Caki2 (cell line): ENCODE measurements around the gene NEU3. TPM values are rescaled to one million over a fixed set of nuclear protein-coding genes. Genes with fewer than 3 reads are reported as not detected.
"Not testable (repeated sequence)": the region's sequence is repeated elsewhere in the genome, so short reads cannot be mapped to it uniquely, and the experiment has no call there.

Source experiments
- DNase-seq: peaks from one replicate; pipeline ENCODE4 v3.0.0-alpha.2; 2015; ENCODE audit warnings: low read depth
- in situ Hi-C: cut with HindIII; loops from 2 replicates; pipeline ENCODE4 v1.10.0; 2016; ENCODE audit warnings: low sequenced_read_pairs, low pct_unique_long_range_greater_than_20kb, mixed read lengths
- total RNA-seq: library from RNA; depleted of rRNA; stranded (reverse); fragments of >200 nt; shearing (Covaris generic); gene quantifications from 2 replicates; pipeline ENCODE4 v1.2.3, GENCODE V29; 2014; ENCODE audit warnings: low replicate concordance

The NEU3 gene
- total RNA-seq, 1 experiment from 2014 or later: 1.4 TPM

DNA sequence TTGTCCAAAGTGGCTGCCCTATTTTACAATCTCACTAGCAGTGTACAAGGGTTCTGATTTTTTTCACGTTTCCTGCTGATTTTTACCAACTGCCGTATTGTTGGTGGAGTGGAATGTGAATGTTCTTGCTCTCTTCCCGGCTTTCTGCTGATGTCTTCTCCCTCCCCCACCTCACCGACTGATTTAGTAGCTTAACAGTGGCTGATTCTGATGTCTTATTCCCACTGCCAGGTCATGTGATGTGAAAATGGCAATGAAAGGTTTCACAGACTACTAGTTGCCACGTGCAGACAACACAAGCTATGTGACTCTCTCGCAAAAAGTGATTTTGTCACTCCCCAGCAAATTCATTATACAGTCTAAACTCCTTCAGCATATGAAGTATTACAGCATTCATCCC is 17.3 kb upstream of the NEU3 start:
- DNase-seq: no peak
- in situ Hi-C loops: no loop called here

DNA sequence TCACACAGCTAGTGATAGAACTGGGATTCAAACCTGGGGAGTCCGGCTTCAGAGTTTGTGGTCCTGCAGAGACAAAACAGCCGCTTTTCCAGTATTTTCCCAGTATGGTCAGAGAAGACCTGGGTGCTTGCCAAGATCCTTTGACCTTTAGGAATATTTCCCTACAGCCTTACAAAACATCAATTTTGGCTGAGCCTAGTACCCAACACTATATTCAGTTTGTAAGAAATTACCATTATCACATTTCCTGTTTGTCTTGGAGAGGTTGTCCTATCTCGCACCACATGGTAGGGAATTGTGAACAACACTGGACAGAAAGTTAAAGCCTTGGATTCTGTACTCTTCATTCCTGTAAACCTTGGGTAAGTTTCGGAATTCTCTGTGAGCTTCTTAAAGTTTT is 10.7 kb upstream of the NEU3 start:
- in situ Hi-C loops: no loop called here

DNA sequence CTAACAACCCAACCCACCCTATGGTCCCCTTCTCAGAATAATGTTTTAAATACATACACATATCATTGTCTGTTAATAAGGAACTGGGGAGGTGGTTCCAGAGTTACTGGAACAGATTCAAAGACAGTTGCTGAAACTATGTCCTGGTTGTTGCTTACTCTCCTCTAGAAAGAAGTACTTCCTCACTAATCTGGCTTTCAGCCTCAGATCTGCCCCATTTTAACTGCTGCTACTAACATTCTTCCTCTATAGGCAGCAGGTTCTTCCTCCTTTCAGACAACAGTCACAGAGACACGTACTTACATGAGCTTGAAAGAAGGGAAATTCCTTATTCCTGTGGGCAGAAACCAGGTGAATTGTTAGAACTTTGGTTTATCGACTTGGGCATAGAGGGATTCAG is 8.1 kb upstream of the NEU3 start:
- no peak for DNase-seq
- in situ Hi-C loops: no loop called here

More for the DNA sequence above, 10.7 kb upstream of the NEU3 start:
- no peak for DNase-seq

DNA sequence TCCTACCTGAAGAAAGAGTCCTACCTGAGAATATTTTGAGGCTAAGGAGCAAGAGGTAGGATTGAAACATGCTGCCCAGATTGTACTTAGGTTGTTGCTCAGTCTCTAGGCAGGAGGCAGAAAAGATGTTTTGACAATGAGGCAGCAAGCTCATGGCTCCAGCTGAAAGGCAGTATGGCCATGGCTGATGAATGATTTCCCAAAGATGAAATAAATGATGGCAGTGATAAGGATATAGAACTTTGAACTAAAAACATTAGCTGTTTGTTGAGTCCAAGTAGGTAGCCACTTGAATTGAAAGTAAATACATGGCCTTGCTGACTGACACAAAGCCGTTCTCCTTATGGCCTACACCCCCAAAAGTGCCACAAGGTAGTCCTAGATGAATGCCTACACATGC is 6.8 kb upstream of the NEU3 start:
- no peak for DNase-seq
- in situ Hi-C loops: no loop called here

DNA sequence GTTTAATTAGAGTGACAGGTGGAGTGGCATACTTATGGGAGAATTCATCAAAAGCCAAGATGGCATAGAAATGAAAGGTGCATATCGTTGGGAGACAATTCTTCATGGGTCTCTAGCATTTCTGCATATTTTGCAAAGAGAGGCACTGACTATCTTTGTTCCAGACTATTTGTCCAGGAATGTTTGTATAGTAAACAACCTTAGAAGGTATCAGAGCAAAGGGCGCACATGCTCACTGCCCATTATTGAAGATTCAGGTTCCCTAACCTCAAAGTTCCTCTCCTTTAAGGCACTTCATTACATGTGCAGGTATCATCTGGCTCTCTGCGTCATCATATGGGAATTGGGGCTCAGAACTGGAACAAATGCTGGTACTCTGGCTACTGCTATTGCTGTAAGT is 4.7 kb upstream of the NEU3 start:
- in situ Hi-C loops: no loop called here

DNA sequence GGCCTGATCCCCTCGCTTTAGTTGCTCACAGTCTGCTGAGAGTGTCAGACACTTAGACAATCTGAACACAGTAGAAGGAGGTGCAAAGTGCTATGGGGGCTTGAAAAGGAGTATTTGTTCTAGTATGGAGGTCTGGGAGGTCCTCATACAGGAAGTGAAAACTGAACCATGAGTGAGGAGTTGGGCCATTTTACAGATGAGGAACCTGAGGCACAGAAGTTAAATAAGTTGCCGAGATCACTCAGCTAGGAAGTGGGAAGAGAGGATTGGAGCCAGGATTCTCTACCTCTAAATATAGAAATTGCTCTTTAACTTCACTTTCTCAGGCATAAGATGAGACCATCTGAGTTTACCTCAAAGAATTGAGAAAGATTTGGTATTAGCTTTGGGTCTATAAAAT is 4.0 kb upstream of the NEU3 start:
- in situ Hi-C loops: no loop called here
- no peak for DNase-seq

More for the DNA sequence above, 4.7 kb upstream of the NEU3 start:
- DNase-seq: no peak

DNA sequence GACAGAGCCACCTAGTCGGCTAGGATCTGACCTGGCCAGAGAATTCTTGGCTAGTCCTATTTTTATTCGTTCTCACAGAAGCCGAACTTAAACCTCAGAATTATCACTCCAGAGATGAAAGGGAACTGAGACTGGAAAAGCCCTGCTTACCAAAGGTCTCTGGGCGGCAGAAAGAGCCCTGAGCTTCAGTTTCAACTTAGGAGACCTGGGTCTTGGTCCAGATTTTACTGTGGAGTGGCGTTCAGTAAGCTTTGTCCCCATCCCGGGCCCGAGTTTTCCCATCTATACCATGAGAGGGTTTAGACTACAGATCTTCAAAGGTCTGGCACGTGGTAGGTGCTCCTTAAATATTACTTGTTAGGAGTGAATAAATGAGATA is 516 bp downstream of the NEU3 start:
- in situ Hi-C loops: no loop called here
- peak; percentile 3 for DNase-seq

DNA sequence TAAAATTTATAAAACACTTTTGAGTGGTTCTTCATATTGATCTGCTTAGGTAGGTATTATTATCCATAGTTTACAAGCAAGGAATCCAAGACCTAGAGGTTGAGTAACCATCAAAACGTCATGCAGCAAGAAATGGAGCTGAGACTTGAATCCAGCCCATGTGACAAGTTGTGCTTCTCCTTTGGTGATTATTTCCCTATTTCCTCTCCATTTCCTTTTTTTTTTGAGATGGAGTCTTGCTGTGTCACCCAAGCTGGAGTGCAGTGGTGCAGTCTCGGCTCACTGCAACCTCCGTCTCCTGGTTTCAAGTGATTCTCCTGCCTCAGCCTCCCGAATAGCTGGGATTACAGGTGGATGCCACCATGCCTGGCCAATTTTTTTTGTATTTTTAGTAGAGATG is 1.4 kb downstream of the NEU3 start:
- DNase-seq, in situ Hi-C loops: not testable (repeated sequence)

DNA sequence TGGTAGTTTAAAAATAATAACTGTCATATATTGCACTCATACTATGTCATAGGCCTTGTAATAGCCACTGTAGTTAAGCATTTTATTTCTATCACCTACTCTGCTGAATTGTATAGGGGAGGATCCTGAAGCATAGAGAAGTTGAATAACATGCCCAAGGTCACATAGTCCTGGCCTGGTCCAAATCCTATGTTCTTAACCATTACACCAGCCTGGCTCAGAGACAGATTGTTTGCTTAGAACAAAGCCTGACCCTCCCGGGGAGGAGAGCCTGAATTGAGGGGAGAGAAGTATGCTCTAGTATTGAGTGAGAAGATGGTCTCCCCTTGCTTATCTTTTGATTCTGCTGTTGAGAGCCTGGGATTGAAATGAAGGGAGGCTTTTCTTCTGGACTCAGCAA is 2.2 kb downstream of the NEU3 start:
- DNase-seq: no peak
- in situ Hi-C loops: no loop called here

DNA sequence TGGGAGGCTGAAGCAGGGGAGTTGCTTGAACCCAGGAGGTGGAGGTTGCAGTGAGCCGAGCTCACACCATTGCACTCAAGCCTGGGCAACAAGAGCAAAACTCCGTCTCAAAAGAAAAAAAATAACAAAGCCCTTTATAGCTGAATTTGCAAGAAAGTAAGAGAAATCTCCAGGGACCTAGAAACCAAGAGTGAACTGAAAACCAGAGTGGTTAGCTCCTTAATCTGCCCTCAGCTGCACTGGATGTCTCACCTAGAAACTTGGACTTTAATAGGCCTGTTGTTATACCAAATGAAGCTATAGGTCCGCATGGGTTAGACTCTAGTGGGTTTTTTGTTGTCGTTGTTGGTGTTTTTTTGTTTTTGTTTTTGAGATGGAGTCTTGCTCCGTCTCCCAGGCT is 4.1 kb downstream of the NEU3 start:
- in situ Hi-C loops: no loop called here
- DNase-seq: no peak

DNA sequence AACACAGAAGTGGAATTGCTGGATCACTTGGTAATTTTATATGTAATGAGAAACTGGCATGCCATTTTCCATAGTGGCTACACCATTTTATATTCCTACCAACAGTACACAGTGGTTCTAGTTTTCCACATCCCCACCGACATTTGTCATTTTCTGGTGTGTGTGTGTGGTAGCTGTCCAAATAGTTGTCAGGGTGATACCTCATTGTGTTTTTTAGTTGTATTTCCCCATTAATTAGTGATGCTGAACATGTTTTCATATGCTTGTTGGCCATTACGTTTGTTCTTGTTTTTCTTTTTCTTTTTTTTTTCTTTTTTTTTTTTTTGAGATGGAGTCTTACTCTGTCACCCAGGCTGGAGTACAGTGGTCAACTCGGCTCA is 12.2 kb downstream of the NEU3 start:
- in situ Hi-C loops: no loop called here
- no peak for DNase-seq

DNA sequence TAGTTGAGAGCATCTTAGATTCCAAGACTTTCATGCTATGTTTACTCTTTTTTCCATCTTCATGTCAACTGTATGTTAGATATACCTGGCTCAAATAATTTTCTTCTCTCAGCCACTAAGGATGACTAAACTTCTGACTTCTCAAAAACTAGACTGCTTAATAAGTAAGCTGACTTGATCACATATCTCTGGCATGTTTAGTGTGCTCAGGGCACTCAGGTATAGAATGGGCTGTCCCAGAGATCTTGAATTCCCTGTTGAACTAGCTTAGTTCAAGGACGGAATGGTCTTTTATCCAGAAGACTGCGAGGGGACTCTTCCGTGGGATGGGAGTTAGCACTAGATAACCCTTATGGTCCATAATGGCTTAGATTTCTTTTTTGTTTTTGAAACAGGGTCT is 13.0 kb downstream of the NEU3 start:
- in situ Hi-C loops: no loop called here
- DNase-seq: no peak

DNA sequence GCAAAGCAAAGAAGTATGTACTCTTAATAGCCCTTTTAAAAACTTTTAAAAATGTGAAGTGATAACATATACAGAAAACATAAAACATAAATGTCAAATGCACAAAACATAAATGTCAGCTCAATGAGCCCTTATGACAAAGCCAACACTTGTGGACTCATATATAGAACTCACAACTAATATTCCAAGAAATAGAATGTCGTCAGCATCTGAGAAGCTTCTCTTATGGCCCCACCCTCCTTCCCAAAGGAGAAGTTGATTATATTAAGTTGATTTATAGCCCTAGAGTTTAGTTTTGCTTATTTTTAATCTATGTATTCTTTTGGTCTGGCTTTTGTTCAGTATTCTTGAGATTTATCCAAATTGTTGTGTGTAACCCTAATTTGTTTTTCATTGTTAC is 13.8 kb downstream of the NEU3 start:
- in situ Hi-C loops: no loop called here
- no peak for DNase-seq

DNA sequence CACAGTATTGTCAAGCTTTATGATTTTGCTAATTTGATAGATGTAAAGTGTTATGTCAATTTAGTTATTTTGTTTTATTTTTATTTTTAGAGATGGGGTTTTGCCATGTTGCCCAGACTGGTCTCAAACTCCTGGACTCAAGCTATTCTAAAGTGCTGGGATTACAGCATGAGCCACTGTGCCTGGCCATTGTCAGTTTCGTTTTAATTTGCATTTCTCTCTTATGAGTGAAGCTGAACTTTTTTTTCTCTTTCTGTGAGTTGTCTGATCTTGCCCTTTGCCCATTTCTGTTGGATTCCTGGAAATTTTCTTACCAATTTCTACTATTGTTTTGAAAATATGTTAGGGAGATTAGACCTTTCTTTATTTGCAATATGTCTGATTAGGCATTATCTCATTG is 15.5 kb downstream of the NEU3 start:
- in situ Hi-C loops: no loop called here
- DNase-seq: no peak

DNA sequence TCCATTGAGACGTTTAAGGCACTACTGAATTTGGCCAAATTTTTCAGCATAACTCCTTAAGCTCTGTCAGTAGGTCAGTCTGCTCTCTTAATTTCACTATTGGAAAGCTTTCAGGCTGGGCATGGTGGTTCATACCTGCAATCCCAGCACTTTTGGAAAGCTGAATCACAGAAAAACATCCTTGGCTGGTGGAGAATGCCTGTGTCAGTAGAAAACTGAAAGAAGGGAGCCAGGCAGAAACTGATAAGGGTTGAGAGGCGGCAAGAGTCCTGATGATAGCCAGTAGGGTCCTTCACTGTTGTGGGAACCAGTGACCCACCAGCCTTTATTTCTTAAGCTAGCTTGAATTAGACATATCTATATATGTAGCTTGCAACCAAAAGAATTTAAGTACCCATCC is 22.6 kb downstream of the NEU3 start:
- DNase-seq: no peak
- in situ Hi-C loops: no loop called here

DNA sequence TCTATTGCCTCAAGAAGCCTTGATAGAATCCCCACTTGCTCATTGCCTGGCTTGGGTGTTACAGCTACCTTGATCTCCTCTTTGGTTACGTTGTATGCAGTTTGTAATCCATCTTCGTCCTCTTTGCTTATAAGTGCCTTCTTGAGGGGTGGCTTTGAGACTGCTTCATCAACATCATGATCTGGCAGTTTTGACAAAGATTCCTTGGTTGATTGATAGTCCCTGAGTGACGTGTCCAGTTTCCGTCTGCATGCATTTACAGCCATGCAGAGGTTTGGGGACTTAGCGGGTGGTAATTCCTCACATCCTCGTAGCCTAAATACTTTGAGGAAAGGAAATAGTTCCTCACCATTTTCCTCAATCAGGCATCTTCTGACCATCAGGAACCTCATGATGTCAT is 23.1 kb downstream of the NEU3 start:
- no peak for DNase-seq
- in situ Hi-C loops: no loop called here

DNA sequence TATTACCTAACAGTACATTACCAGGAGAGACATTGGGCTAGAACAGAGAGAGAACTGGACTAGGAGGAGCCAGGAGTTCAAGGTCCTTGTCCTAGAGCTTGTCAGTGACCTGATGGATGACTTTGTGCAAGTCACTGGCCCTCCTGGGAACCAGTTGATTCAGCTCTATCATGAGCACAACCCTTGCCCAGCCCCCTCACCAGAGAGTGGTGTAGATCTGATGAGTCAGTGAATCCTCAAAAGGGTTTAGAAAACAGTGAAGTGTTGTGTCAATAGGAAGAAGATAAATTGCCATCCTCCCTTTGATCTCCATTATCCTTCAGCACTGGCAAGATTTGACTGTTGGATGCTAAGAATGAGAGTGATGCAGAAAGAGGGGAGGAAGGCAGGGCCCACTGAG is 24.3 kb downstream of the NEU3 start:
- in situ Hi-C loops: no loop called here
- DNase-seq: no peak

DNA sequence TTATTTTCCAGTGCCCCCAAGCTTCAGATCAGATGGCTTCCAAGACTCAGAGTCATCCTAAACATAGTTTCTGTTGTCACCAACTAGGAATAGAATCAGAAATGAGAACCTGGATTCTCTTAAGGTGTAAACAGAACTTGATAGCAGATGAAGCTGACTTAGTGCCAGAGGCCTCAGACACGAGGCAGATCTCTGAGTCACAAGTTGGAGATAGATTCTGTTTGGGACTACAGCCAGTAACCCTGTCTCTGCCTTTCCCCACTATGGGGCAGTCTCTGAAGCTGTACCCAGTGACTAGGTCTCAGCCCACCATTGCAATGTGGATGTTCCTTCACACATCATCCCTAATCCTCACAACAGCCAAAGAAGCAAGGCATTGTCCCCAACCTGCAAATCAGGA is 25.4 kb downstream of the NEU3 start:
- no peak for DNase-seq
- in situ Hi-C loops: no loop called here

DNA sequence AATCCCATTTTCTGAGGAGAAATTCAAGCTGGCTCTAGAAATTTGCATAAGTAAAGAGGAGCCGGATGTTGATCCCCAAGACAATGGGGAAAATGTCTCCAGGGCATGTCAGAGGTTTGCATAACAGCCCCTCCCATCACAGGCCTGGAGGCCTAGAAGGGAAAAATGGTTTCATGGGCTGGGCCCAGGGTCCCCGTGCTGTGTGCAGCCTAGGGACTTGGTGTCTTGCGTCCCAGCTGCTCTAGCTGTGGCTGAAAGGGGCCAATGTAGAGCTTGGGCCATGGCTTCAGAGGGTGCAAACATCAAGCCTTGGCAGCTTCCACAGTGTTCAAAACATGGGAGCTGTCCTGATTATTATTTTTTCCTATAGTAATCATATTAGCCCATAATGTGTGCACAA is 30.5 kb downstream of the NEU3 start:
- DNase-seq, in situ Hi-C loops: not testable (repeated sequence)

DNA sequence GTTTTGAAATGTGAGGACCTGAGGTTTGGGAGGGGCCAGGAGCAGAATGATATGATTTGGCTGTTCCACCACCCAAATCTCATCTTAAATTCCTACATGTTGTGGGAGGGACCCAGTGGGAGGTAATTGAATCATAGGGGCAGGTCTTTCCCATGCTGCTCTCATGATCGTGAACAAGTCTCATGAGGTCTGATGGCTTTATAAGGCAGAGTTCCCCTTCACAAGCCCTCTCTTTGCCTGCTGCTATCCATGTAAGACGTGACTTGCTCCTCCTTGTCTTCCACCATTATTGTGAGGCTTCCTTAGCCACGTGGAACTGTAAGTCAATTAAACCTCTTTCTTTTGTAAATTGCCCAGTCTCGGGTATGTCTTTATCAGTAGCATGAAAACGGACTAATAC is 31.6 kb downstream of the NEU3 start:
- DNase-seq, in situ Hi-C loops: not testable (repeated sequence)

DNA sequence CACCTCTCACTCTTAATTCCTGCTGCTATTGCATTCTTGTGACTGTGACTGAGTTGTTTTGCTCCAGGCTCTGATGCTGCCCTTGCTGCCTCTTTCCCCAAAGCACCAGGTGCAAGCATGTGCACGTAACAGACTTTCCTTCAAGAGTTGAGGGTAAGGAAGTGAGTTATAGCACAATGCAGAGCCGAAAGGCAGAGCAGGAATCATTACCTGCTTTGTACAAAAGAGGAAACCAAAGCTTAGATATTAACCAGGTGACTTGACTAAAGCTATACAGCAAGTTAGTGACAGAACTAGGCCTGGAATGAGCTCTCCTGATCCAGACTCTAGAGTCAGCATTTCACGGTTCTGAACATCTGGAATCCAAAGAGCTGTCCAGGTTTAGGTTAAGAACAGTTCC is 33.6 kb downstream of the NEU3 start:
- in situ Hi-C loops: no loop called here

More for the DNA sequence above, 33.6 kb downstream of the NEU3 start:
- DNase-seq: no peak
